ENCODE results near the gene AATK.
"Not testable (repeated sequence)": the region's sequence is repeated elsewhere in the genome, so short reads cannot be mapped to it uniquely, and the experiment has no call there.

AATK gene

GRCh38 chr17:81148571-81148970, 17.4 kb downstream of the AATK start:
- H3K27ac ChIP-seq: no peak overlapping the region
- TF ChIP-seq ZFX (IDR thresholded peaks at IDR 0.05): no peak
- TF ChIP-seq, protein P1, sequence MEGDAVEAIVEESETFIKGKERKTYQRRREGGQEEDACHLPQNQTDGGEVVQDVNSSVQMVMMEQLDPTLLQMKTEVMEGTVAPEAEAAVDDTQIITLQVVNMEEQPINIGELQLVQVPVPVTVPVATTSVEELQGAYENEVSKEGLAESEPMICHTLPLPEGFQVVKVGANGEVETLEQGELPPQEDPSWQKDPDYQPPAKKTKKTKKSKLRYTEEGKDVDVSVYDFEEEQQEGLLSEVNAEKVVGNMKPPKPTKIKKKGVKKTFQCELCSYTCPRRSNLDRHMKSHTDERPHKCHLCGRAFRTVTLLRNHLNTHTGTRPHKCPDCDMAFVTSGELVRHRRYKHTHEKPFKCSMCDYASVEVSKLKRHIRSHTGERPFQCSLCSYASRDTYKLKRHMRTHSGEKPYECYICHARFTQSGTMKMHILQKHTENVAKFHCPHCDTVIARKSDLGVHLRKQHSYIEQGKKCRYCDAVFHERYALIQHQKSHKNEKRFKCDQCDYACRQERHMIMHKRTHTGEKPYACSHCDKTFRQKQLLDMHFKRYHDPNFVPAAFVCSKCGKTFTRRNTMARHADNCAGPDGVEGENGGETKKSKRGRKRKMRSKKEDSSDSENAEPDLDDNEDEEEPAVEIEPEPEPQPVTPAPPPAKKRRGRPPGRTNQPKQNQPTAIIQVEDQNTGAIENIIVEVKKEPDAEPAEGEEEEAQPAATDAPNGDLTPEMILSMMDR (conservative IDR thresholded peaks at IDR 0.05): no peak

DNA sequence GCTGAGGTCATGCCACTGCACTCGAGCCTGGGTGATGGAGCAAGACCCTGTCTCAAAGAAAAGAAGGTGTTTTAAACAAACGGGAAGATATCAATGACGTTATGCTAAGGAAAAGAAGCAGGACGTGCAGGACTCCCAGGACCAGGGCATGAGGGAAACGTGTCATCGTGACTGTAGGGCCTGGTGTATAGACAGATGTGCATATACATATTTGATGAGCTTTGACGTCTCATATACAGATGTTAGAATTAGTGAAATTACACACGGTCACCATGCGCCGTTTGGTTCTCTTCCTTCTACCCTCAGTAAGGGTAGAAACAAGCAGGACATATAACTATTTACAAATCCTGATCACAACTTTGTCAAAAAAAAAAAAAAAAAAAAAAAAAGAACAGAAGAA, 18.3 kb downstream of the AATK start:
- H3K27ac ChIP-seq: no peak overlapping the region
- TF ChIP-seq ZFX (IDR thresholded peaks at IDR 0.05): no peak
- TF ChIP-seq, protein P1 (conservative IDR thresholded peaks at IDR 0.05): no peak

DNA sequence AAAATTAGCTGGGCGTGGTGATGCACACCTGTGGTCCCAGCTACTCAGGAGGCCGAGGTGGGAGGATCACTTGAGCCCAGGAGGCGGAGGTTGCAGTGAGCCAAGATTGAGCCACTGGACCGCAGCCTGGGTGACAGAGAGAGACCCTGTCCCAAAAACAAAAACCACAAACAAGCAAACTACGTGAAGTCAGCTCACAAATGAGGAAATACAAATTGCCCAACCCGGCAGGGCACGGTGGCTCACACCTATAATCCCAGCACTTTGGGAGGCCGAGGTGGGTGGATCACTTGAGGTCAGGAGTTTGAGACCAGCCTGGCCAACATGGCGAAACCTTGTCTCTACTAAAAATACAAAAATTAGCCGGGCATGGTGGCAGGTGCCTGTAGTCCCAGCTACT, 19.8 kb downstream of the AATK start:
- not testable (repeated sequence) for H3K27ac ChIP-seq

- no peak overlapping the region for H3K27ac ChIP-seq
- TF ChIP-seq, protein P1 (conservative IDR thresholded peaks at IDR 0.05): no peak
- no peak for TF ChIP-seq ZFX (IDR thresholded peaks at IDR 0.05)
Observed at GRCh38 chr17:81144423-81144781, 21.6 kb downstream of the AATK start.

DNA sequence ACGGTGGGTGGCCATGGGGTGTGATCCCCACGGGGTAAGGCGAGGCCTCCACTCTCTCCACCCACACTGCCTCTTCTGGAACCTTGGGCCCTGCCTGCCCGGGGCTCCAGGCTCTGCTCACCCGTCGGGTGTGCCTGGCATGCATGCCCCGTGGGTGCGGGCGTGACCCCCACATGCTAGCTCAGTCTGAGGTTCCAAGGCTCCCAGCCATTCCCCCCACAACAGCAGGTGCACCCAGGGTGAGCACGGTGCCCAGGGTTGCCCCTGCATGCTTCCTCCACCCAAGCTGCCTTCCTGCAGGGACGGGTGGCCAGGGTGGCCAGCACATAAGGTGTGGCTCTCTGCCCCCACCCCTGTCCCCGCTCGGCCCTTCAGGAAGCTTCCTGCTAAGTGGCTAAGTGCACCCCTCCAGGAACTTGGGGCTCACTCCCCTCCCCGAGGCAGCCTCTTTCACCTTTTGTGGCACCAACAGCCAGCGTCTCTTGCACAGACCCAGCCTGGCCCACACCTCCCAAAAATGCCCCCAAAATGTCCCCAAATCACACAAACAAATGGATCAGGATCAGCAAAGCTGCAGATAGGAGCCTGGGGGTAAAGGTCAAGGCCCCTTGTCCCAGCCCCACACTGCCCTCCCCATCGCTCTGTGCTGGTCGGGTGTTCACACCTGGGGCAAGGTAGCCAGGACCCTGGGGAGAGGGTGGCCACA, 22.2 kb downstream of the AATK start:
- TF ChIP-seq, protein P1 (conservative IDR thresholded peaks at IDR 0.05): no peak
- TF ChIP-seq ZFX (IDR thresholded peaks at IDR 0.05): no peak
- H3K27ac ChIP-seq: no peak overlapping the region

DNA sequence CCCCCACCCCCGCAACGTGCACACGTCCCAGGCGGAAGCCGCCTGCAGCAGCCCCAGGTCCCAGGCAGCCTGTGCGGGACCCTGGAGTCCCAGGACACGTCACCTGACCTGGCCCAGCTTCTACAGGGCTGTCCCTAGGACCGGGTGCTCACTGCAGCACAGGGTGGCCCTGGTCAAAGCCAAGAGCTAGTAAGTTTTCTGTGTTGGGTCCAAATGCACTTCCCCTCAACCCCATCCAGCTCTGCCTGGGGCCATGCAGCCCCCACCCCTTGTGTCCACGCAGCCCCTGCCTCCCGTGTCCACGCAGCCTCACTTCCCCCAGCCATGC, 22.9 kb downstream of the AATK start:
- H3K27ac ChIP-seq: no peak overlapping the region
- TF ChIP-seq, protein P1 (conservative IDR thresholded peaks at IDR 0.05): no peak
- TF ChIP-seq ZFX (IDR thresholded peaks at IDR 0.05): no peak

DNA sequence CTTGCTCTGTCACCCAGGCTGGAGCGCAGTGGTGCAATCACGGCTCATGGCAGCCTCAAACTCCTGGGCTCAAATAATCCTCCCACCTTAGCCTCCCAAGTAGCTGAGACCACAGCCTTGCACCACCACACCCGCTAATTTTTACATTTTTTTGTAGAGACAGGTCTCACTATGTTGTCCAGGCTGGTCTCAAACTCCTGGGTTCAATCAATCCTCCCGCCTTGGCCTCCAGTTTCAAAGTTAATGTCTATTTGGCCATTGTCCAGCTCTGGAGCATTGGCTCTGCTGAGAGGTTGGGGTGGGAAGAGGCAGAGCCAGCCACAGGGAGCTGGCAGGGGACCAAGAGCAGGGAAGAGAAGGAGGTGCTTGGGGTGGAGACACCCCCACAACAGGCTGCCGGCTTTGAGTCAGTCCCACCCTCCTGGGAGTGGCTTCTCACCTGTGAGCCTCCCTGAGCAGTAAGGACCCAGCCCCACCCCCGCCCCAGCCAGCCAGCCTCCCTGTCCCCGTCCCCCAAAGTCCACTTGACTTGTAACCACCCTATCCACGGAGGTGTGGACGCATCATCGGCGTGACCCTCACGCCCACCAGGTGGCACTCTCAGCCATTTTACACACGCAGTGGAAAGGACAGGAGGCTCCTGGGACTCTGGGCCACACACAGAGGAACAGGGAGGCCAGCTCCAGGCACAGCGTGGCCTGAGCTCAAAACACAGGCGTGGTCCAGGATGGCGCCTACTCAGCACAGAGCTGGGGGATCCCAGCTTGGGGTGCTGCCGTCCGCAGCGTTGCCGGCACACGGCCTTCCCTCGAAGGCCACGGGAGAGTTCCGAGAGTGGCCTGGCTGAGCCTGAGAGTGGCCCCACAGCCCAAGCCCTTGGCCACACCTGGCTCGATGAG, 23.5 kb downstream of the AATK start:
- no peak overlapping the region for H3K27ac ChIP-seq
- no peak for TF ChIP-seq ZFX (IDR thresholded peaks at IDR 0.05)
- TF ChIP-seq, protein P1 (conservative IDR thresholded peaks at IDR 0.05): peak; percentile 87

All from C4-2B (cell line).